HepG2 (cell line): ENCODE results near the gene ZNF48. TPM values are rescaled to one million over a fixed set of nuclear protein-coding genes. Genes with fewer than 3 reads are reported as not detected.
A peak's percentile ranks its signal among the peaks of the same experiment; 100 is the strongest.

ENCODE experiments used
- ASH2L ChIP-seq: fragments of 300-600, 200-600 bp; sonication (generic); IDR thresholded peaks from 2 replicates; pipeline ENCODE4 v1.7.0; 2017; ENCODE audit warnings: low read depth, mild to moderate bottlenecking, moderate library complexity, mixed read lengths, low read length; ENCODE audit not compliant: insufficient read length
- CBX1 ChIP-seq: IDR thresholded peaks from one replicate; pipeline ENCODE4 v1.6.1; 2016; ENCODE audit warnings: antibody characterized with exemption, low read depth
- CENPT ChIP-seq: sonication (generic); formaldehyde crosslinking; IDR thresholded peaks from 2 replicates; pipeline ENCODE4 v1.8.0; 2022; ENCODE audit warnings: low read depth, mild to moderate bottlenecking, moderate library complexity, missing genetic modification reagents
- GTF2F1 ChIP-seq: fragments of 150-350 bp; IDR thresholded peaks from 2 replicates; pipeline ENCODE4 v1.6.1; 2014; ENCODE audit warnings: low read length
- ISL2 ChIP-seq: sonication (generic); formaldehyde crosslinking; IDR thresholded peaks from 2 replicates; pipeline ENCODE4 v1.5.0; 2020; ENCODE audit warnings: missing genetic modification reagents
- KLF12 ChIP-seq: sonication (generic); formaldehyde crosslinking; IDR thresholded peaks from 2 replicates; pipeline ENCODE4 v1.4.0; 2020; ENCODE audit warnings: missing genetic modification reagents, borderline replicate concordance
- MEIS1 ChIP-seq: sonication (generic); formaldehyde crosslinking; IDR thresholded peaks from 2 replicates; pipeline ENCODE4 v1.9.0; 2021; ENCODE audit warnings: mild to moderate bottlenecking, missing genetic modification reagents, moderate library complexity, borderline replicate concordance
- MTF1 ChIP-seq: sonication (generic); formaldehyde crosslinking; IDR thresholded peaks from 2 replicates; pipeline ENCODE4 v1.5.0; 2020; ENCODE audit warnings: missing genetic modification reagents
- NCOA2 ChIP-seq: sonication (generic); formaldehyde crosslinking; IDR thresholded peaks from 2 replicates; pipeline ENCODE4 v1.8.0; 2022; ENCODE audit warnings: inconsistent platforms
- NKX3-1 ChIP-seq: sonication (generic); formaldehyde crosslinking; IDR thresholded peaks from 2 replicates; pipeline ENCODE4 v1.5.0; 2020; ENCODE audit warnings: missing genetic modification reagents
- TP53 ChIP-seq: sonication (generic); formaldehyde crosslinking; conservative IDR thresholded peaks from 2 replicates; pipeline ENCODE4 v1.4.0; 2020; ENCODE audit warnings: missing genetic modification reagents
- ZBTB21 ChIP-seq: sonication (generic); formaldehyde crosslinking; IDR thresholded peaks from 2 replicates; pipeline ENCODE4 v1.4.0; 2020; ENCODE audit warnings: missing genetic modification reagents
- ZBTB38 ChIP-seq: sonication (generic); formaldehyde crosslinking; IDR thresholded peaks from 2 replicates; pipeline ENCODE4 v1.5.1; 2020; ENCODE audit warnings: mild to moderate bottlenecking, missing genetic modification reagents
- ZKSCAN1 ChIP-seq: fragments of 150-350 bp; IDR thresholded peaks from 2 replicates; pipeline ENCODE4 v1.6.1; 2014; ENCODE audit warnings: low read length
- ZNF160 ChIP-seq: sonication (generic); formaldehyde crosslinking; IDR thresholded peaks from 2 replicates; pipeline ENCODE4 v1.8.0; 2022; ENCODE audit warnings: mild to moderate bottlenecking, inconsistent platforms, missing genetic modification reagents
- ZNF44 ChIP-seq: sonication (generic); formaldehyde crosslinking; IDR thresholded peaks from 2 replicates; pipeline ENCODE4 v1.5.1; 2020; ENCODE audit warnings: mild to moderate bottlenecking, missing genetic modification reagents
- ZNF468 ChIP-seq: sonication (generic); formaldehyde crosslinking; IDR thresholded peaks from 2 replicates; pipeline ENCODE4 v1.8.0; 2022; ENCODE audit warnings: mild to moderate bottlenecking, moderate library complexity, missing genetic modification reagents
- ZNF570 ChIP-seq: sonication (generic); formaldehyde crosslinking; IDR thresholded peaks from 2 replicates; pipeline ENCODE4 v1.4.0; 2020; ENCODE audit warnings: mild to moderate bottlenecking, missing genetic modification reagents, borderline replicate concordance
- ZNF672 ChIP-seq: sonication (generic); formaldehyde crosslinking; IDR thresholded peaks from 2 replicates; pipeline ENCODE4 v1.8.1; 2022; ENCODE audit warnings: missing genetic modification reagents
- polyA plus RNA-seq, 8 experiments: library from polyadenylated mRNA; depleted of rRNA in 3 of 8; stranded (reverse) in 7 of 8; unstranded in 1 of 8; fragments of >200 nt; fragmentation: Illumina TruSeq in 4 of 8; extraction: Trizol in 4 of 8; gene quantifications; 2 replicates each; pipeline versions ENCODE4 v1.2.1 to v1.2.3, GENCODE V29; 2011 to 2016; ENCODE audit warnings: low read depth in 4 of 8, missing spikeins in 1 of 8, mixed read lengths in 1 of 8; ENCODE audit not compliant: insufficient read depth in 1 of 8
- total RNA-seq, 5 experiments: library from RNA; depleted of rRNA; stranded (reverse); fragments of >200 nt; fragmentation: Illumina TruSeq; extraction: Trizol; gene quantifications; 2 replicates each; pipeline ENCODE4 v1.2.3, GENCODE V29; 2016; ENCODE audit warnings: low read depth in 1 of 5
- TF ChIP-seq, protein P1 (sequence below): sonication (generic); formaldehyde crosslinking; IDR thresholded peaks from 2 replicates; pipeline ENCODE4 v1.4.0; 2020; ENCODE audit warnings: missing genetic modification reagents, borderline replicate concordance
- TF ChIP-seq, protein P2 (sequence below): sonication (generic); formaldehyde crosslinking; IDR thresholded peaks from 2 replicates; pipeline ENCODE4 v1.4.0; 2020; ENCODE audit warnings: missing genetic modification reagents, borderline replicate concordance
- TF ChIP-seq, protein P3 (sequence below): sonication (generic); formaldehyde crosslinking; IDR thresholded peaks from 2 replicates; pipeline ENCODE4 v1.4.0; 2020; ENCODE audit warnings: missing genetic modification reagents, borderline replicate concordance

Gene ZNF48
- total and polyA plus RNA-seq, 2 of the 13 experiments (the other 11 are each of a cell fraction or from before 2014, with no cell fraction given) = 9.9 to 12.3 TPM

DNA sequence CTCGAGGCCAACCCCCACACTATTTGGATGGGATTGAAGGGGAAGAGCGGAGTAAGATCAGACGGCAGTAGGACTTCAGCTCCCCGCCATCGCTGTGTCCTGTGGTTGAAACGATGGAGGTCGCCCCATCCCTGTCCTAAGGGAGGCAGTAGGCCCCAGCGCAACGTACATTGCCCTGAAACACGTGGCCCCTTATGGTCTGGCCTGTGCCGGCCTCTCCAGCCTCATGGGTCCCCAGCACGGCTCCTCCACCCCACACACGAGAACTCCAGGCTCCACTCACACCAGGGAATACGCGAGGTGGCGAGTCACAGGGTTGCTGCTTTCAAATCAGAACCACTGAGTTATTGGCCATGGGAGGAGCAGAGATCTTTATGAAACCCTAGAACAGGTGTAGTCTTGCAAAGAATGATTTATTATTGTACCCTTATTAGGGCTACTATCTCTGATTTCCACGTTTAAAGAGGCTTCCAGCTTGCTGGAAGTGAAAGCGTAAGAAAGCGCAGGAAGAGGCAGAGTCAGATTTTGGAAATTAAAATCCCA, 35.3 kb downstream of the ZNF48 start (continued):
- TF ChIP-seq, protein P1, sequence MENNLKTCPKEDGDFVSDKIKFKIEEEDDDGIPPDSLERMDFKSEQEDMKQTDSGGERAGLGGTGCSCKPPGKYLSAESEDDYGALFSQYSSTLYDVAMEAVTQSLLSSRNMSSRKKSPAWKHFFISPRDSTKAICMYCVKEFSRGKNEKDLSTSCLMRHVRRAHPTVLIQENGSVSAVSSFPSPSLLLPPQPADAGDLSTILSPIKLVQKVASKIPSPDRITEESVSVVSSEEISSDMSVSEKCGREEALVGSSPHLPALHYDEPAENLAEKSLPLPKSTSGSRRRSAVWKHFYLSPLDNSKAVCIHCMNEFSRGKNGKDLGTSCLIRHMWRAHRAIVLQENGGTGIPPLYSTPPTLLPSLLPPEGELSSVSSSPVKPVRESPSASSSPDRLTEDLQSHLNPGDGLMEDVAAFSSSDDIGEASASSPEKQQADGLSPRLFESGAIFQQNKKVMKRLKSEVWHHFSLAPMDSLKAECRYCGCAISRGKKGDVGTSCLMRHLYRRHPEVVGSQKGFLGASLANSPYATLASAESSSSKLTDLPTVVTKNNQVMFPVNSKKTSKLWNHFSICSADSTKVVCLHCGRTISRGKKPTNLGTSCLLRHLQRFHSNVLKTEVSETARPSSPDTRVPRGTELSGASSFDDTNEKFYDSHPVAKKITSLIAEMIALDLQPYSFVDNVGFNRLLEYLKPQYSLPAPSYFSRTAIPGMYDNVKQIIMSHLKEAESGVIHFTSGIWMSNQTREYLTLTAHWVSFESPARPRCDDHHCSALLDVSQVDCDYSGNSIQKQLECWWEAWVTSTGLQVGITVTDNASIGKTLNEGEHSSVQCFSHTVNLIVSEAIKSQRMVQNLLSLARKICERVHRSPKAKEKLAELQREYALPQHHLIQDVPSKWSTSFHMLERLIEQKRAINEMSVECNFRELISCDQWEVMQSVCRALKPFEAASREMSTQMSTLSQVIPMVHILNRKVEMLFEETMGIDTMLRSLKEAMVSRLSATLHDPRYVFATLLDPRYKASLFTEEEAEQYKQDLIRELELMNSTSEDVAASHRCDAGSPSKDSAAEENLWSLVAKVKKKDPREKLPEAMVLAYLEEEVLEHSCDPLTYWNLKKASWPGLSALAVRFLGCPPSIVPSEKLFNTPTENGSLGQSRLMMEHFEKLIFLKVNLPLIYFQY (CRISPR knock-in tag) = 0 out of 2 replicates have a peak, but pooled peaks have one; percentile 8
- TF ChIP-seq KLF12 (CRISPR knock-in tag) (peak; percentile 95), MTF1 (no peak), ZNF160 (CRISPR knock-in tag) (no peak), CENPT (CRISPR knock-in tag) (no peak), ASH2L (peak; percentile 20), ISL2 (CRISPR knock-in tag) (no peak), ZNF672 (CRISPR knock-in tag) (no peak), ZBTB38 (CRISPR knock-in tag) (peak; percentile 99), ZKSCAN1 (no peak), MEIS1 (CRISPR knock-in tag) (no peak; the same call in 1 of the 2 replicates), NCOA2 (no peak; the same call in 1 of the 2 replicates), NKX3-1 (CRISPR knock-in tag) (peak; percentile 93; the same call in 1 of the 2 replicates), TP53 (no peak), CBX1 (no peak), ZNF570 (no peak), ZNF468 (CRISPR knock-in tag) (peak; percentile 37; the same call in 1 of the 2 replicates), ZNF44 (peak; percentile 29; the same call in 1 of the 2 replicates), ZBTB21 (CRISPR knock-in tag) (no peak), GTF2F1 (no peak)
- TF ChIP-seq, protein P2, sequence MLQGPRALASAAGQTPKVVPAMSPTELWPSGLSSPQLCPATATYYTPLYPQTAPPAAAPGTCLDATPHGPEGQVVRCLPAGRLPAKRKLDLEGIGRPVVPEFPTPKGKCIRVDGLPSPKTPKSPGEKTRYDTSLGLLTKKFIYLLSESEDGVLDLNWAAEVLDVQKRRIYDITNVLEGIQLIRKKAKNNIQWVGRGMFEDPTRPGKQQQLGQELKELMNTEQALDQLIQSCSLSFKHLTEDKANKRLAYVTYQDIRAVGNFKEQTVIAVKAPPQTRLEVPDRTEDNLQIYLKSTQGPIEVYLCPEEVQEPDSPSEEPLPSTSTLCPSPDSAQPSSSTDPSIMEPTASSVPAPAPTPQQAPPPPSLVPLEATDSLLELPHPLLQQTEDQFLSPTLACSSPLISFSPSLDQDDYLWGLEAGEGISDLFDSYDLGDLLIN (CRISPR knock-in tag) = no peak
- TF ChIP-seq, protein P3, sequence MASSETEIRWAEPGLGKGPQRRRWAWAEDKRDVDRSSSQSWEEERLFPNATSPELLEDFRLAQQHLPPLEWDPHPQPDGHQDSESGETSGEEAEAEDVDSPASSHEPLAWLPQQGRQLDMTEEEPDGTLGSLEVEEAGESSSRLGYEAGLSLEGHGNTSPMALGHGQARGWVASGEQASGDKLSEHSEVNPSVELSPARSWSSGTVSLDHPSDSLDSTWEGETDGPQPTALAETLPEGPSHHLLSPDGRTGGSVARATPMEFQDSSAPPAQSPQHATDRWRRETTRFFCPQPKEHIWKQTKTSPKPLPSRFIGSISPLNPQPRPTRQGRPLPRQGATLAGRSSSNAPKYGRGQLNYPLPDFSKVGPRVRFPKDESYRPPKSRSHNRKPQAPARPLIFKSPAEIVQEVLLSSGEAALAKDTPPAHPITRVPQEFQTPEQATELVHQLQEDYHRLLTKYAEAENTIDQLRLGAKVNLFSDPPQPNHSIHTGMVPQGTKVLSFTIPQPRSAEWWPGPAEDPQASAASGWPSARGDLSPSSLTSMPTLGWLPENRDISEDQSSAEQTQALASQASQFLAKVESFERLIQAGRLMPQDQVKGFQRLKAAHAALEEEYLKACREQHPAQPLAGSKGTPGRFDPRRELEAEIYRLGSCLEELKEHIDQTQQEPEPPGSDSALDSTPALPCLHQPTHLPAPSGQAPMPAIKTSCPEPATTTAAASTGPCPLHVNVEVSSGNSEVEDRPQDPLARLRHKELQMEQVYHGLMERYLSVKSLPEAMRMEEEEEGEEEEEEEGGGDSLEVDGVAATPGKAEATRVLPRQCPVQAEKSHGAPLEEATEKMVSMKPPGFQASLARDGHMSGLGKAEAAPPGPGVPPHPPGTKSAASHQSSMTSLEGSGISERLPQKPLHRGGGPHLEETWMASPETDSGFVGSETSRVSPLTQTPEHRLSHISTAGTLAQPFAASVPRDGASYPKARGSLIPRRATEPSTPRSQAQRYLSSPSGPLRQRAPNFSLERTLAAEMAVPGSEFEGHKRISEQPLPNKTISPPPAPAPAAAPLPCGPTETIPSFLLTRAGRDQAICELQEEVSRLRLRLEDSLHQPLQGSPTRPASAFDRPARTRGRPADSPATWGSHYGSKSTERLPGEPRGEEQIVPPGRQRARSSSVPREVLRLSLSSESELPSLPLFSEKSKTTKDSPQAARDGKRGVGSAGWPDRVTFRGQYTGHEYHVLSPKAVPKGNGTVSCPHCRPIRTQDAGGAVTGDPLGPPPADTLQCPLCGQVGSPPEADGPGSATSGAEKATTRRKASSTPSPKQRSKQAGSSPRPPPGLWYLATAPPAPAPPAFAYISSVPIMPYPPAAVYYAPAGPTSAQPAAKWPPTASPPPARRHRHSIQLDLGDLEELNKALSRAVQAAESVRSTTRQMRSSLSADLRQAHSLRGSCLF (CRISPR knock-in tag) = peak; percentile 71; the same call in 1 of the 2 replicates
